ENCODE measurements around the gene MRPS33. TPM values are rescaled to one million over a fixed set of nuclear protein-coding genes. Genes with fewer than 3 reads are reported as not detected.

Gene MRPS33
- total RNA-seq, 1 donor from 2014 or later: 50.8 TPM

- no peak for DNase-seq (ENCODE audit: low read depth, low spot score)
- Mint-ChIP-seq H3K4me1 (peaks cover 27% of the 10 kb centered on the region), H3K36me3 (ENCODE audit: low read depth) (peaks cover 3% of the 10 kb centered on the region), H3K27ac (ENCODE audit: unreplicated experiment) (peak overlapping the region; percentile 99), H3K9me3 (peaks cover 6% of the 10 kb centered on the region), H3K27me3 (ENCODE audit: low read depth) (peaks cover 25% of the 10 kb centered on the region), H3K4me3 (peak overlapping the region; percentile 100)
- TF ChIP-seq CTCF (conservative IDR thresholded peaks at IDR 0.05): no peak
Observed at GRCh38 chr7:141014125-141014523, 628 bp downstream of the MRPS33 start.

GRCh38 chr7:141013345-141013715, 1.4 kb downstream of the MRPS33 start:
- DNase-seq (ENCODE audit: low read depth, low spot score): no peak

GRCh38 chr7:141012696-141013344, 1.9 kb downstream of the MRPS33 start:
- peaks cover 3% of the 10 kb centered on the region for H3K36me3 Mint-ChIP-seq (ENCODE audit: low read depth)
- H3K27ac Mint-ChIP-seq (ENCODE audit: unreplicated experiment): no peak overlapping the region
- H3K4me1 Mint-ChIP-seq: peaks cover 27% of the 10 kb centered on the region
- no peak for TF ChIP-seq CTCF (conservative IDR thresholded peaks at IDR 0.05)
- H3K9me3 Mint-ChIP-seq: peaks cover 6% of the 10 kb centered on the region
- peak overlapping the region; percentile 100 for H3K4me3 Mint-ChIP-seq
- DNase-seq (ENCODE audit: low read depth, low spot score): no peak
- H3K27me3 Mint-ChIP-seq (ENCODE audit: low read depth): peaks cover 15% of the 10 kb centered on the region

More at GRCh38 chr7:141013345-141013715, 1.4 kb downstream of the MRPS33 start:
- no peak for TF ChIP-seq CTCF (conservative IDR thresholded peaks at IDR 0.05)
- Mint-ChIP-seq H3K27me3 (ENCODE audit: low read depth) (peaks cover 20% of the 10 kb centered on the region), H3K4me3 (peak overlapping the region; percentile 100), H3K36me3 (ENCODE audit: low read depth) (peaks cover 3% of the 10 kb centered on the region), H3K9me3 (peaks cover 6% of the 10 kb centered on the region), H3K27ac (ENCODE audit: unreplicated experiment) (no peak overlapping the region), H3K4me1 (peaks cover 27% of the 10 kb centered on the region)

GRCh38 chr7:141012044-141012685, 2.6 kb downstream of the MRPS33 start:
- H3K27me3 Mint-ChIP-seq (ENCODE audit: low read depth): peaks cover 9% of the 10 kb centered on the region
- DNase-seq (ENCODE audit: low read depth, low spot score): peak; percentile 59
- peaks cover 3% of the 10 kb centered on the region for H3K36me3 Mint-ChIP-seq (ENCODE audit: low read depth)
- peak; percentile 71 for TF ChIP-seq CTCF (conservative IDR thresholded peaks at IDR 0.05)
- H3K27ac Mint-ChIP-seq (ENCODE audit: unreplicated experiment): no peak overlapping the region
- peak overlapping the region; percentile 82 for H3K4me3 Mint-ChIP-seq
- peaks cover 27% of the 10 kb centered on the region for H3K4me1 Mint-ChIP-seq
- peaks cover 6% of the 10 kb centered on the region for H3K9me3 Mint-ChIP-seq

GRCh38 chr7:141011443-141011842, 3.3 kb downstream of the MRPS33 start:
- DNase-seq (ENCODE audit: low read depth, low spot score): no peak
- no peak for TF ChIP-seq CTCF (conservative IDR thresholded peaks at IDR 0.05)
- peaks cover 4% of the 10 kb centered on the region for H3K27me3 Mint-ChIP-seq (ENCODE audit: low read depth)
- H3K36me3 Mint-ChIP-seq (ENCODE audit: low read depth): peaks cover 3% of the 10 kb centered on the region
- H3K4me1 Mint-ChIP-seq: peaks cover 27% of the 10 kb centered on the region
- H3K4me3 Mint-ChIP-seq: peak overlapping the region; percentile 82
- peaks cover 5% of the 10 kb centered on the region for H3K9me3 Mint-ChIP-seq
- no peak overlapping the region for H3K27ac Mint-ChIP-seq (ENCODE audit: unreplicated experiment)

All from neural crest cell (in vitro differentiated cells).